ENCODE data around the gene STRN3.

The STRN3 gene

DNA sequence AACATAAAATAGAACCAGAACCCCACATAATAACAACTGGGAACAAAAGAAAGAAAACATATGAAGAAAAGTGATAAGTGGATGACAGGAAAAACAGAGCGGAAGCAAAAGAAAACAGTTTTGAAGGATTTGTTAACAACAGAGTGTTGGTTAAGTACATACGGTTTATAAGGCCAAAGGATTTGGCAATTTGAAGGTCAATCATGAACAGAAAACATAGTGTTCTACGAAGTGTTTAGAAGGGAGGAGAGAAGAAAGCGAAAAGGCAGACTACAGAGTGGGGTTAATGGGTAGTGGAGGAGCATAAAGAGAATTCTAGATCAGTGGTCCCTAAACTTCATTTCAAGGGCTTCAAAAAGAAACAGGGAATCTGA, 4.6 kb downstream of the STRN3 start:
- Histone ChIP-seq H3F3A (ENCODE audit: control insufficient read depth, insufficient read depth) (no peaks in the 10 kb centered on the region), H3K4me1 (ENCODE audit: control insufficient read depth, low read length) (peaks cover 19% of the 10 kb centered on the region), H3K4me2 (ENCODE audit: low read length) (no peak overlapping the region), H3K9me3 (ENCODE audit: control insufficient read depth, insufficient read depth, low read length) (no peaks in the 10 kb centered on the region), H3K9me2 (replicated peaks; ENCODE audit: control insufficient read depth, low read length) (no peaks in the 10 kb centered on the region), H3K27ac (ENCODE audit: low read depth, low read length) (no peak overlapping the region), H4K20me1 (ENCODE audit: control insufficient read depth, insufficient read depth, low read depth, low read length) (0 out of 2 replicates have a peak, but pooled peaks cover 6% of the 10 kb centered on the region), H3K27me3 (ENCODE audit: control insufficient read depth, low read length) (no peaks in the 10 kb centered on the region), H3K36me3 (ENCODE audit: control insufficient read depth, low read length) (peaks cover 40% of the 10 kb centered on the region), H3K79me2 (ENCODE audit: control insufficient read depth, low read length) (peaks cover 95% of the 10 kb centered on the region), H3K4me3 (ENCODE audit: low read length) (no peak overlapping the region)
- TF ChIP-seq EZH2phosphoT487 (IDR thresholded peaks at IDR 0.05; ENCODE audit: borderline replicate concordance, low read length) (no peak), CTCF (IDR thresholded peaks at IDR 0.05; ENCODE audit: low read depth, low read length, poor library complexity, severe bottlenecking) (no peak)

DNA sequence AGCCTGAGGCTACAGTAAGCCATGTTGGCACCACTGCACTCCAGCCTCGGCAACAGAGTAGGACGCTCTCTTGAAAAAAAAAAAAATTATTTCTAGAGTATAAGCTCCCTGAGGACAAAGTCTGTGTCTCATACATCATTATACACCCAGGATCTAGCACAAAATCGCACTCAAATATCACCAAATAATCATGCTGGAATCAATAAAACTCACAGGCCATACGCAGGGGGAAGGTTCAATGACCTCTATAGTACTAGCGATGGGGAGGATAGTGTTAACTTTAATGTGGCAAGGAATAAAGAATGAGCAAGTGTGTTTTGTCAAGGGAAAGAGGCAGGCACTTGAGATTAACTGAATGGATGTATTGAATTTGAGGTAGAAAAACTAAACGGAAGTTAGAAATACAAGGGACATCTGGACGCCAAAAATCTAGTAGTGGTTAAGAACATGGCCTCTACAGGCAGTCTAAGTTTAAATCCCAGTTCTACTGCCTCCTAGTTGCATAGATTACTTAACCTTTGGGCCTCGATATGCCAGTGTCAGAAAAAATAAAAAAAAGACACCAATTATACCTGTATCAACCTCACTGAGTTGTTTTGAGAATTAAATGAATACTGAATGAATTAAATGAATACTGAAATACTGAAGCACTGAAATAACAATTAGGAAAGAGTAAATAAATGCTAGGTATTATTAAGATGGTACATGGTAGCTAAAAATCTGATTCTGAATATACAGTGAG, 5.2 kb downstream of the STRN3 start:
- Histone ChIP-seq H3F3A (ENCODE audit: control insufficient read depth, insufficient read depth) (no peaks in the 10 kb centered on the region), H3K27me3 (ENCODE audit: control insufficient read depth, low read length) (no peaks in the 10 kb centered on the region), H3K9me3 (ENCODE audit: control insufficient read depth, insufficient read depth, low read length) (no peaks in the 10 kb centered on the region), H3K9me2 (replicated peaks; ENCODE audit: control insufficient read depth, low read length) (no peaks in the 10 kb centered on the region), H3K27ac (ENCODE audit: low read depth, low read length) (no peak overlapping the region), H3K4me1 (ENCODE audit: control insufficient read depth, low read length) (peaks cover 19% of the 10 kb centered on the region), H3K4me3 (ENCODE audit: low read length) (no peak overlapping the region), H3K36me3 (ENCODE audit: control insufficient read depth, low read length) (peaks cover 39% of the 10 kb centered on the region), H3K79me2 (ENCODE audit: control insufficient read depth, low read length) (peaks cover 97% of the 10 kb centered on the region), H4K20me1 (ENCODE audit: control insufficient read depth, insufficient read depth, low read depth, low read length) (0 out of 2 replicates have a peak, but pooled peaks cover 6% of the 10 kb centered on the region), H3K4me2 (ENCODE audit: low read length) (no peak overlapping the region)
- no peak for TF ChIP-seq CTCF (IDR thresholded peaks at IDR 0.05; ENCODE audit: low read depth, low read length, poor library complexity, severe bottlenecking)

GRCh38 chr14:31018057-31018645, 8.0 kb downstream of the STRN3 start:
- TF ChIP-seq EZH2phosphoT487 (IDR thresholded peaks at IDR 0.05; ENCODE audit: borderline replicate concordance, low read length), result no peak
- peaks cover 28% of the 10 kb centered on the region for H3K36me3 ChIP-seq (ENCODE audit: control insufficient read depth, low read length)
- no peaks in the 10 kb centered on the region for H3K9me3 ChIP-seq (ENCODE audit: control insufficient read depth, insufficient read depth, low read length)
- H3K27me3 ChIP-seq (ENCODE audit: control insufficient read depth, low read length), result no peaks in the 10 kb centered on the region
- no peak overlapping the region for H3K27ac ChIP-seq (ENCODE audit: low read depth, low read length)
- H3K79me2 ChIP-seq (ENCODE audit: control insufficient read depth, low read length), result peaks cover 96% of the 10 kb centered on the region
- H3K4me3 ChIP-seq (ENCODE audit: low read length), result no peak overlapping the region
- peaks cover 2% of the 10 kb centered on the region for H3K4me1 ChIP-seq (ENCODE audit: control insufficient read depth, low read length)
- H3F3A ChIP-seq (ENCODE audit: control insufficient read depth, insufficient read depth), result no peaks in the 10 kb centered on the region
- 0 out of 2 replicates have a peak, but pooled peaks cover 3% of the 10 kb centered on the region for H4K20me1 ChIP-seq (ENCODE audit: control insufficient read depth, insufficient read depth, low read depth, low read length)
- H3K9me2 ChIP-seq (replicated peaks; ENCODE audit: control insufficient read depth, low read length), result no peaks in the 10 kb centered on the region
- H3K4me2 ChIP-seq (ENCODE audit: low read length), result no peak overlapping the region

- Histone ChIP-seq H3F3A (ENCODE audit: control insufficient read depth, insufficient read depth) (no peaks in the 10 kb centered on the region; the same call in 1 of the 2 replicates), H3K4me3 (ENCODE audit: low read length) (no peak overlapping the region), H3K27ac (ENCODE audit: low read depth, low read length) (no peak overlapping the region), H3K36me3 (ENCODE audit: control insufficient read depth, low read length) (peaks cover 13% of the 10 kb centered on the region), H3K4me1 (ENCODE audit: control insufficient read depth, low read length) (no peaks in the 10 kb centered on the region), H3K9me2 (replicated peaks; ENCODE audit: control insufficient read depth, low read length) (no peaks in the 10 kb centered on the region), H3K27me3 (ENCODE audit: control insufficient read depth, low read length) (no peaks in the 10 kb centered on the region), H4K20me1 (ENCODE audit: control insufficient read depth, insufficient read depth, low read depth, low read length) (0 out of 2 replicates have a peak, but pooled peaks cover 3% of the 10 kb centered on the region), H3K9me3 (ENCODE audit: control insufficient read depth, insufficient read depth, low read length) (no peaks in the 10 kb centered on the region), H3K4me2 (ENCODE audit: low read length) (no peak overlapping the region), H3K79me2 (ENCODE audit: control insufficient read depth, low read length) (peaks cover 88% of the 10 kb centered on the region)
- TF ChIP-seq EZH2phosphoT487 (IDR thresholded peaks at IDR 0.05; ENCODE audit: borderline replicate concordance, low read length), result no peak
- no peak for TF ChIP-seq CTCF (IDR thresholded peaks at IDR 0.05; ENCODE audit: low read depth, low read length, poor library complexity, severe bottlenecking)
Measured at GRCh38 chr14:31013841-31014240, 12.3 kb downstream of the STRN3 start.
